ENCODE data around the gene CYBA.

GRCh38 chr16:88640498-88641247 lies 10.2 kb downstream of the CYBA start:
- TF ChIP-seq EZH2 (IDR thresholded peaks at IDR 0.05; ENCODE audit: borderline replicate concordance, insufficient read depth, low read depth, low read length, poor library complexity, severe bottlenecking) (no peak), CTCF (IDR thresholded peaks at IDR 0.05) (no peak)
